SJCRH30 (cell line): Measurements from ENCODE around the gene MCF2L2. TPM values are rescaled to one million over a fixed set of nuclear protein-coding genes. Genes with fewer than 3 reads are reported as not detected.
"Not testable (repeated sequence)": the region's sequence is repeated elsewhere in the genome, so short reads cannot be mapped to it uniquely, and the experiment has no call there.

Experiments
- DNase-seq, 2 experiments: peaks; one replicate each; pipeline ENCODE4 v3.0.0-alpha.2; 2015 to 2020
- H3K27ac ChIP-seq: fragments of 250-450 bp; sonication (Bioruptor Pico); 2 replicates; pipeline ENCODE4 v1.5.1; 2020; ENCODE audit warnings: mild to moderate bottlenecking, moderate library complexity
- H3K27me3 ChIP-seq: fragments of 250-450 bp; sonication (Bioruptor Pico); 2 replicates; pipeline ENCODE4 v1.5.1; 2020; ENCODE audit warnings: mild to moderate bottlenecking, moderate library complexity
- H3K36me3 ChIP-seq: fragments of 250-450 bp; sonication (Bioruptor Pico); 2 replicates; pipeline ENCODE4 v1.5.1; 2020; ENCODE audit warnings: mild to moderate bottlenecking, moderate library complexity
- H3K4me1 ChIP-seq: fragments of 250-450 bp; sonication (Bioruptor Pico); 2 replicates; pipeline ENCODE4 v1.5.1; 2020; ENCODE audit warnings: mild to moderate bottlenecking, moderate library complexity
- H3K4me3 ChIP-seq: fragments of 250-450 bp; sonication (Bioruptor Pico); 2 replicates; pipeline ENCODE4 v1.5.1; 2020; ENCODE audit warnings: mild to moderate bottlenecking, moderate library complexity
- H3K9me3 ChIP-seq: fragments of 250-450 bp; sonication (Bioruptor Pico); replicated peaks from 2 replicates; pipeline ENCODE4 v1.5.1; 2020; ENCODE audit warnings: mild to moderate bottlenecking, moderate library complexity
- total RNA-seq: library from RNA; depleted of rRNA; stranded (reverse); fragments of >200 nt; shearing (Covaris generic); gene quantifications from 2 replicates; pipeline ENCODE4 v1.2.3, GENCODE V29; 2014

Gene MCF2L2
- total RNA-seq, 1 experiment from 2014 or later: 0.12 TPM

DNA sequence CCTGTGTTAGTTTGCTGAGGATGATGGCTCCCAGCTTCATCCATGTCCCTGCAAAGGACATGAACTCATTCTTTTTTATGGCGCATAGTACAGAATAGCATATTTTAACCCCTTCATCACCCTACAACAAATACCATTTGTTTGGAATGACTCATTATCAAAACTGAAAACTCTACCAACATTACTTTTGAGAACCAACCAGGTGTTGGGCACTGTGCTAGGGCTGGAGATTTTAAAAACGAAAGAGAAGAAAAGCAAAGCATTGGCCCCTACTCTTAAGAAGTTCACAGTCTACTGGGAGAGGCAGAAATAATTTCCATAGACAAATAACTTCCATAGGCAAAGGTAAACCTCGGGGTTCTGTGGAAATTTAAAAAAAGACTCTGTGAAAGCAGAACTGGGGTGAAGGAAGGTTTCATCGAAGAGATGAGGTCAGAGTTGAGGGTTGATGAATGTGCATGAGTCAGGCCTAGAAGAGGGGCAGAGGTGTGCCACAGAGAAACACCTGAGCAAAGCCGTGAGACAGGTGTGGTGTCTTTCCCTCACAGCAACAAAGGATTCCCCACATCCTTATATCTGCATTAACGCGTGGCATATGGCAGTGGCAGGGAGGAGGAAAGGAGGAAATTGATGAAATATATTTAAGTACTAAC lies 51.0 kb downstream of the MCF2L2 start:
- no peaks in the 10 kb centered on the region for H3K4me1 ChIP-seq
- H3K36me3 ChIP-seq: no peaks in the 10 kb centered on the region
- no peaks in the 10 kb centered on the region for H3K9me3 ChIP-seq
- H3K27me3 ChIP-seq: no peaks in the 10 kb centered on the region
- no peak overlapping the region for H3K27ac ChIP-seq
- DNase-seq: no peak
- no peak overlapping the region for H3K4me3 ChIP-seq

DNA sequence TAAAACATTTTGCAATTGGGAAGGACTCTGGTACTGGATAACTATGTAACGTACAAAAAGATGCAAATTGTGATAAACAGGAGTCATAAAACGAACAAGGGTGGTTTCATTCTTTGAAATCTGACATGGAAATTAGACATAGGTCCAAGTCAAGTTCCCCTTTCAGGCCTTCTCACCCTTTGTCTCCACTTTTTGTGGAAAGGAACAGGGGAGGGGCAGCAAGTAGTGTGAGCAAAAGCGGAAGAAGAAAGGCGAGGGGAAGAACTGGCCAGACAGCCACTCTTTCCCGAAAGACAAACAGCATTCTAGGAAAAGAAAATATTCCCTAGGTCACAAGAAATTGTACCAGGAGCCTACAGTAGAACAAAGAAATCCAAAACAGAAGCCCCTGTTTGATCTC lies 52.6 kb downstream of the MCF2L2 start:
- Histone ChIP-seq H3K4me1 (peaks cover 3% of the 10 kb centered on the region; the same call in 1 of the 2 replicates), H3K27me3 (no peaks in the 10 kb centered on the region), H3K36me3 (no peaks in the 10 kb centered on the region), H3K9me3 (no peaks in the 10 kb centered on the region), H3K4me3 (no peak overlapping the region), H3K27ac (no peak overlapping the region)
- no peak for DNase-seq

GRCh38 chr3:183375337-183375736 lies 53.1 kb downstream of the MCF2L2 start:
- no peak overlapping the region for H3K27ac ChIP-seq
- no peak overlapping the region for H3K4me3 ChIP-seq
- no peaks in the 10 kb centered on the region for H3K27me3 ChIP-seq
- DNase-seq: no peak
- H3K36me3 ChIP-seq: no peaks in the 10 kb centered on the region
- peaks cover 5% of the 10 kb centered on the region; the same call in 1 of the 2 replicates for H3K4me1 ChIP-seq
- H3K9me3 ChIP-seq: no peaks in the 10 kb centered on the region

DNA sequence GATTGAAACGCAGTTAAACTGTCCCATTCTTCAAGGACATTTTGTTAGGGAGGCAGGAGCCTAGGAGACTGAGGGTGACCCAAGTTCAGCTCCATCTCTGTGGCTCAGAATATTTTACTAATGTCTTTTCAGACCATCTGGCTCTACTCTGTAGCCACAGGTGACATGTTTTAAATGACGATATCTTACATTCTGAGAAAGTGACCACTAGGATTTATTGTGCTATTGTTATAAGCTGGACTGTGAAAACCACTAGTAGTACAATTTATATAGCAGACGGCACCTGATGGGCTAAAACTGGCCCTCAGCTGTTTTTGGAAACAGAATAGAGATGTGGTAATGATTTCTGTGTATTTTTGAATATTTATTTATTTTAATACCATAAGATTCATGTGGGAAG lies 55.5 kb downstream of the MCF2L2 start:
- H3K27ac ChIP-seq: no peak overlapping the region

DNA sequence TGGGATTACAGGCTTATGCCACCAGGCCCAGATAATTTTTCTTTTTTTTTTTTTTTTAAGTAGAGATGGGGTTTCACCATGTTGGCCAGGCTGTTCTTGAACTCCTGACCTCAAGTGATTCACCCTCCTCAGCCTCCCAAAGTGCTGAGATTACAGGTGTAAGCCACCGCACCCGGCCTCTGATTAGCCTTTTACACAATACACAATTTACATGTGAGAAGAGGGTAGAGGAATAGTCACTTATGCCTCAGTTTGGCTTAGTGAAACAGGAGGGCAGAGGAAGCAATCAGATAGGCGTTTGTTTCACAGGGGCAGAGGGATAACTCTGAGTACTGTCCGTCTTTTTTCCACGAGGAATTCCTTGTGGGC lies 56.8 kb downstream of the MCF2L2 start:
- H3K27ac ChIP-seq, DNase-seq, H3K4me1 ChIP-seq, H3K27me3 ChIP-seq, H3K36me3 ChIP-seq, H3K9me3 ChIP-seq, H3K4me3 ChIP-seq: not testable (repeated sequence)

More for the DNA sequence above, 55.5 kb downstream of the MCF2L2 start:
- Histone ChIP-seq H3K36me3 (no peaks in the 10 kb centered on the region), H3K9me3 (no peaks in the 10 kb centered on the region), H3K4me3 (no peak overlapping the region), H3K27me3 (no peaks in the 10 kb centered on the region), H3K4me1 (peaks cover 5% of the 10 kb centered on the region; the same call in 1 of the 2 replicates)
- no peak for DNase-seq

GRCh38 chr3:183370391-183370790 lies 58.0 kb downstream of the MCF2L2 start:
- Histone ChIP-seq H3K9me3 (no peaks in the 10 kb centered on the region), H3K36me3 (no peaks in the 10 kb centered on the region), H3K27ac (no peak overlapping the region), H3K4me1 (peaks cover 5% of the 10 kb centered on the region; the same call in 1 of the 2 replicates), H3K27me3 (no peaks in the 10 kb centered on the region), H3K4me3 (no peak overlapping the region)
- DNase-seq: no peak

DNA sequence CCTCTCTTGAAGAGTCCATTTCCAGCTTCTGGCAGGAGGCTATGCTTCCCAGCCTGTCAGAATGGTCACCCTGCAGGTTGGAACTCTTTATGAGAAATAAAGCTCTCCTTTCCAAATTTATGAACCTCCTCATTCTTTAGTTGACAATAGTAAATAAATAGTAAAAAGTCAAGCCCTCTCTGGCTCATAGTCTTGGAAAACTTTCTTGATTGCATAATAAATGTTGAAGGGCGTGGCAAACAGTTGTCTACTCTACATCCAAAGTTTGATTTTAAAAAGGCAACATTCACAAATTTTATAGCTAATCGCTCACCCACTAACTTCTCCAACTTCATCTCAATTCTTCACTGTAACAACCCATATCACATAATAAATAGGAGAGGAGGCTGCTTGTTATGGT lies 58.8 kb downstream of the MCF2L2 start:
- no peaks in the 10 kb centered on the region for H3K36me3 ChIP-seq
- H3K4me1 ChIP-seq: peaks cover 5% of the 10 kb centered on the region; the same call in 1 of the 2 replicates
- no peak overlapping the region for H3K4me3 ChIP-seq
- no peaks in the 10 kb centered on the region for H3K27me3 ChIP-seq
- no peaks in the 10 kb centered on the region for H3K9me3 ChIP-seq
- no peak for DNase-seq
- H3K27ac ChIP-seq: no peak overlapping the region

- Histone ChIP-seq H3K27me3 (no peaks in the 10 kb centered on the region), H3K36me3 (no peaks in the 10 kb centered on the region), H3K4me1 (peaks cover 5% of the 10 kb centered on the region; the same call in 1 of the 2 replicates), H3K9me3 (no peaks in the 10 kb centered on the region), H3K27ac (no peak overlapping the region), H3K4me3 (no peak overlapping the region)
- DNase-seq: no peak
Observed at GRCh38 chr3:183369117-183369516, 59.3 kb downstream of the MCF2L2 start.

- no peaks in the 10 kb centered on the region for H3K9me3 ChIP-seq
- H3K27me3 ChIP-seq: no peaks in the 10 kb centered on the region
- H3K27ac ChIP-seq: no peak overlapping the region
Observed at GRCh38 chr3:183360971-183361624, 67.3 kb downstream of the MCF2L2 start.

DNA sequence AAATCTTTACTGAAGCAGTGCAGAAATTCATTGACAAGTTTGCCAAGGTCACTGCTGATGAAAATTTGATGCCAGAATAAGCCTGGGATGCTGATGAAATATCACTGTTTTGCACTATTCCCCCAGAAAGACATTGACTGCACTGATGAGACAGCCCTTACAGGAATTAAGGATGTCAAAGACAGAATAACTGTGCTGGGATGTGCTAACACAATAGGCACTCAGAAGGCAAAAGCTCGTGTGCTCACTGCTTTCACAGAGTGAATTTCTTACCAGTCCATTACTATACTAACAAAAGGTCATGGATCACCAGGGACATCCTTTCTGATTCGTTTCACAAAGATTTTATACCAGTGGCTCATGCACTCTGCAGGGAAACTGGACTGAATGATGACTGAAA lies 69.4 kb downstream of the MCF2L2 start:
- Histone ChIP-seq H3K9me3 (no peaks in the 10 kb centered on the region), H3K27ac (no peak overlapping the region), H3K4me3 (no peak overlapping the region), H3K36me3 (no peaks in the 10 kb centered on the region), H3K4me1 (no peaks in the 10 kb centered on the region), H3K27me3 (no peaks in the 10 kb centered on the region)
- DNase-seq: no peak

More at GRCh38 chr3:183360971-183361624, 67.3 kb downstream of the MCF2L2 start:
- no peak overlapping the region for H3K4me3 ChIP-seq
- DNase-seq: no peak
- no peaks in the 10 kb centered on the region for H3K4me1 ChIP-seq
- no peaks in the 10 kb centered on the region for H3K36me3 ChIP-seq

- no peak overlapping the region for H3K4me3 ChIP-seq
- no peak for DNase-seq
- no peaks in the 10 kb centered on the region for H3K27me3 ChIP-seq
- H3K27ac ChIP-seq: no peak overlapping the region
- H3K9me3 ChIP-seq: no peaks in the 10 kb centered on the region
- H3K36me3 ChIP-seq: no peaks in the 10 kb centered on the region
- H3K4me1 ChIP-seq: no peaks in the 10 kb centered on the region
Observed at GRCh38 chr3:183357564-183358079, 70.8 kb downstream of the MCF2L2 start.

DNA sequence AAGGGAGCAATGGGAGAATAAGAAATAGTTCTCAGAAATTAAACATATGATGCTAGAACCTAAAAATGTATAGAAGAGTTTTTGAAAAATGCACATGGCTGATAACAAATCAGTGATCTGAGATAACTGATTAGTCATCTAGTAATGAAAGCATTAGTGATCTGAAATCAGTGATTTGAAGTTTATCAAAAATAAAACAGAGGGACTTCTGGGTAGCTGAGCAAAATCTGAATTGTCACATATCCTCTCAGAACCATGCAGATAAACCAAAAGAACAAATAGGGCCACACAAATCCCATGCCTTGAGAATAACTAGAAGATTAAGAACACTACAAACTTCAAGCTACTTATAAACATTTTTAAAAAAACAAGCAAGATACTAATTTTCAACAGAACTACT lies 71.5 kb downstream of the MCF2L2 start:
- Histone ChIP-seq H3K27me3 (no peaks in the 10 kb centered on the region), H3K36me3 (no peaks in the 10 kb centered on the region), H3K27ac (no peak overlapping the region), H3K4me3 (no peak overlapping the region), H3K4me1 (no peaks in the 10 kb centered on the region), H3K9me3 (no peaks in the 10 kb centered on the region)
- no peak for DNase-seq

GRCh38 chr3:183354874-183355273 lies 73.5 kb downstream of the MCF2L2 start:
- H3K4me1 ChIP-seq: no peaks in the 10 kb centered on the region
- no peaks in the 10 kb centered on the region for H3K9me3 ChIP-seq
- H3K27ac ChIP-seq: no peak overlapping the region
- no peak overlapping the region for H3K4me3 ChIP-seq
- no peak for DNase-seq
- no peaks in the 10 kb centered on the region for H3K36me3 ChIP-seq
- H3K27me3 ChIP-seq: no peaks in the 10 kb centered on the region

DNA sequence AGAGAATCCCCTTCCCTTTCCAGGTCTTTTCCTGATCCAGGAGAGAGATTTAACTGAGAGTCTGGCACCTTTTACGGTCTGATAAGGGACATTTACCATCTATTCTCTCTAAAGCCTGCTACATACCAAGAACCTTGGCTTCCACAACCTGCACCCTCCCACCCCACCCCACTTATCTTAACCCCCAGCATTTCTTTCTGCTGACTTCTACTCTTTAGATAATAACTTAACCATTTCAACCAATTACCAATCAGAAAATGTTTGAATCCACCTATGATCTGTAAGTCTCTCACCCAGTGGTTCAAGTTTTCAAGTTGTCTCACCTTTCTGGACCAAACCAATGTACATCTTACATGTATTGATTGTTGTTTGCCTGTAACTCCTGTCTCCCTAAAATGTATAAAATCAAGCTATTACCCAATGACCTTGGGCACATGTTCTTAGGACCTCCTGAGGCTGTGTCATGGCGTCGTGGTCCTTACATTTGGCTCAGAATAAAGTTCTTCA lies 74.0 kb downstream of the MCF2L2 start:
- Histone ChIP-seq H3K27me3 (no peaks in the 10 kb centered on the region), H3K4me3 (no peak overlapping the region), H3K9me3 (no peaks in the 10 kb centered on the region), H3K4me1 (no peaks in the 10 kb centered on the region), H3K36me3 (no peaks in the 10 kb centered on the region), H3K27ac (no peak overlapping the region)
- no peak for DNase-seq

GRCh38 chr3:183353421-183353820 lies 75.0 kb downstream of the MCF2L2 start:
- DNase-seq: no peak
- no peak overlapping the region for H3K27ac ChIP-seq
- H3K4me3 ChIP-seq: no peak overlapping the region
- H3K4me1 ChIP-seq: no peaks in the 10 kb centered on the region
- H3K9me3 ChIP-seq: no peaks in the 10 kb centered on the region
- H3K36me3 ChIP-seq: no peaks in the 10 kb centered on the region
- H3K27me3 ChIP-seq: no peaks in the 10 kb centered on the region
